K562 (cell line): ENCODE data around the gene DDR2. TPM values are rescaled to one million over a fixed set of nuclear protein-coding genes. Genes with fewer than 3 reads are reported as not detected.

Experiments used
- ARID4B ChIP-seq: sonication (generic); formaldehyde crosslinking; IDR thresholded peaks from 2 replicates; pipeline ENCODE4 v1.8.0; 2022; ENCODE audit warnings: mild to moderate bottlenecking, missing genetic modification reagents
- ATF7 ChIP-seq: fragments of 450-650 bp; IDR thresholded peaks from 2 replicates; pipeline ENCODE4 v1.7.1; 2014; ENCODE audit warnings: mild to moderate bottlenecking, moderate library complexity
- BCL6 ChIP-seq: fragments of 250-450 bp; sonication (Bioruptor Pico); IDR thresholded peaks from 2 replicates; pipeline ENCODE4 v1.4.0; 2020
- CEBPB ChIP-seq: fragments of 450-650 bp; IDR thresholded peaks from 2 replicates; pipeline ENCODE4 v1.6.1; 2016; ENCODE audit warnings: missing genetic modification characterization, missing compliant biosample characterization
- CEBPG ChIP-seq, 3 experiments: fragments of 200-800 bp in 1 of 3; sonication (Bioruptor generic) in 1 of 3; sonication (generic) in 1 of 3; formaldehyde crosslinking in 1 of 3; IDR thresholded peaks in 2 of 3; conservative IDR thresholded peaks in 1 of 3; 2 replicates each; pipeline versions ENCODE4 v1.6.1 to v1.8.0; 2016 to 2022; ENCODE audit warnings: missing compliant biosample characterization in 2 of 3, missing genetic modification characterization in 2 of 3, mild to moderate bottlenecking in 1 of 3, missing genetic modification reagents in 1 of 3
- CHD4 ChIP-seq: fragments of 200-600 bp; sonication (generic); IDR thresholded peaks from 3 replicates; pipeline ENCODE4 v1.6.1; 2012; ENCODE audit warnings: low read depth, mild to moderate bottlenecking, mixed read lengths, low read length, inconsistent platforms; ENCODE audit not compliant: insufficient read depth, insufficient replicate concordance, poor library complexity, severe bottlenecking
- EZH2 ChIP-seq: IDR thresholded peaks from 2 replicates; pipeline ENCODE4 v1.6.1; 2012; ENCODE audit warnings: low read depth, mild to moderate bottlenecking, inconsistent platforms, low read length, borderline replicate concordance
- HDAC1 ChIP-seq, 2 experiments: fragments of 450-650 bp; IDR thresholded peaks; 2 replicates each; pipeline ENCODE4 v1.6.1; 2016 to 2017; ENCODE audit warnings: inconsistent platforms in 1 of 2, mild to moderate bottlenecking in 1 of 2, moderate library complexity in 1 of 2
- HMGN3 ChIP-seq: IDR thresholded peaks from 2 replicates; pipeline ENCODE4 v1.6.1; 2011; ENCODE audit warnings: borderline replicate concordance, low read depth, mild to moderate bottlenecking, mixed read lengths, low read length; ENCODE audit not compliant: insufficient read length; ENCODE audit errors: extremely low read depth
- RFX1 ChIP-seq: fragments of 450-650 bp; IDR thresholded peaks from 2 replicates; pipeline ENCODE4 v1.6.1; 2016; ENCODE audit warnings: mild to moderate bottlenecking, moderate library complexity
- SUPT5H ChIP-seq: fragments of 450-650 bp; IDR thresholded peaks from 2 replicates; pipeline ENCODE4 v1.6.1; 2016
- ZBED1 ChIP-seq: IDR thresholded peaks from 2 replicates; pipeline ENCODE4 v1.6.1; 2014
- polyA plus RNA-seq, 8 experiments: library from polyadenylated mRNA; depleted of rRNA in 4 of 8; stranded (reverse) in 5 of 8; unstranded in 3 of 8; fragments of >200 nt; fragmentation: Nextera tagmentation in 2 of 8; fragmentation: Illumina TruSeq in 1 of 8; extraction: Ambion mirVana in 2 of 8; extraction: Trizol in 1 of 8; gene quantifications; 2 replicates each; pipeline versions ENCODE4 v1.2.1 to v1.2.3, GENCODE V29; 2011 to 2014; ENCODE audit warnings: inconsistent platforms in 1 of 8, missing spikeins in 1 of 8
- total RNA-seq, 7 experiments: library from RNA; depleted of rRNA in 6 of 7; stranded (reverse); fragments of >200 nt in 6 of 7; fragmentation: Illumina TruSeq in 2 of 7; extraction: Trizol in 2 of 7; gene quantifications; 2 replicates each; pipeline versions ENCODE4 v1.2.1 to v1.2.3, GENCODE V29; 2011 to 2021; ENCODE audit warnings: low replicate concordance in 1 of 7
- TF ChIP-seq, protein P1 (sequence below), 2 experiments: IDR thresholded peaks; 2 replicates each; pipeline ENCODE4 v1.6.1; 2011; ENCODE audit warnings: borderline replicate concordance in 1 of 2, control low read depth in 1 of 2, low read depth in 1 of 2, low read length in 1 of 2, mild to moderate bottlenecking in 1 of 2, mixed read lengths in 1 of 2, moderate library complexity in 1 of 2; ENCODE audit not compliant: insufficient read depth in 1 of 2, insufficient read length in 1 of 2, poor library complexity in 1 of 2, severe bottlenecking in 1 of 2; ENCODE audit errors: extremely low read depth in 1 of 2
- TF ChIP-seq, protein P2 (sequence below), 2 experiments: fragments of 450-650 bp; IDR thresholded peaks; 2 replicates each; pipeline ENCODE4 v1.6.1; 2018; ENCODE audit warnings: mild to moderate bottlenecking in 2 of 2, low read depth in 1 of 2; ENCODE audit not compliant: partially characterized antibody in 2 of 2

DDR2 gene
- total and polyA plus RNA-seq, 9 of the 15 experiments (the other 6 are each of a cell fraction or from before 2014, with no cell fraction given), result 0.36 to 2.0 (median 1.1) TPM

DNA sequence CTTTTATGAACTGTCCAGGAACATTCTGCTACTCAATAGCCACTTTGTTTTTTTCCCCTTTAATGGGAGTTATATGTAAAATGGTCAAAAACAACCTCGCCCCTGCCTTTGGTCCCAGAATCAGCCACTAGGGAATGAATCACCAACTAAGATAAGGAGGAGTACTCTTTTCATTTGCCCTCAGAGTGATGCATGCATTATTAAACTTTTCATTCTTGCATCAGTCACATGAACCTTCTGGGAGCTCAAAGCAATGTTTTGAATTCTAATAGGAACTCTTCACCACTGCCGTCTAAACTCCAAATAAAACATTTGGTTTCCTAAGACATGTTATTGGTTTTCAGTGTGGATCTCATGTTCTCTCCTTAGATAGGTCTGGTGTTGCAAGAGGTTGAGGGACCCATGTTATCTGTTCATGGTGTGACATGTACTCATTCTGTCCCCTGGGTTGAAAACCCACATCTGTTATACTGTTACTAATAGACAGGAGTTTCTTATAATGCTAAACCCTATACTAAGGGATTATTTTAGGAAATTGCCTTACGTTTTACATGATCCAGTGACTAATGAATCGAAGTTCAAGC is 140.4 kb downstream of the DDR2 start (continued):
- TF ChIP-seq ARID4B (CRISPR knock-in tag) (no peak), CEBPG (CRISPR knock-in tag; IDR thresholded peaks at IDR 0.05) (no peak), CEBPG (tag; conservative IDR thresholded peaks at IDR 0.05 in 1 of 2, IDR thresholded peaks at IDR 0.05 in 1 of 2) (0 out of 4 replicates have a peak, but pooled peaks of 1 of the 2 experiments have one; percentile 31), ATF7 (no peak), SUPT5H (no peak), ZBED1 (no peak), CHD4 (no peak), HDAC1 (IDR thresholded peaks at IDR 0.05) (no peak), RFX1 (no peak), BCL6 (CRISPR knock-in tag) (no peak), CEBPB (tag) (peak; percentile 16; the same call in 1 of the 2 replicates), EZH2 (no peak), HMGN3 (no peak)
- TF ChIP-seq, protein P1, sequence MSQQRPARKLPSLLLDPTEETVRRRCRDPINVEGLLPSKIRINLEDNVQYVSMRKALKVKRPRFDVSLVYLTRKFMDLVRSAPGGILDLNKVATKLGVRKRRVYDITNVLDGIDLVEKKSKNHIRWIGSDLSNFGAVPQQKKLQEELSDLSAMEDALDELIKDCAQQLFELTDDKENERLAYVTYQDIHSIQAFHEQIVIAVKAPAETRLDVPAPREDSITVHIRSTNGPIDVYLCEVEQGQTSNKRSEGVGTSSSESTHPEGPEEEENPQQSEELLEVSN (IDR thresholded peaks at IDR 0.05; ENCODE audit: borderline replicate concordance in 1 of 2, extremely low read depth in 1 of 2, insufficient read depth in 1 of 2, insufficient read length in 1 of 2, low read depth in 1 of 2, low read length in 1 of 2, poor library complexity in 1 of 2, severe bottlenecking in 1 of 2), result no peak
- TF ChIP-seq, protein P2, sequence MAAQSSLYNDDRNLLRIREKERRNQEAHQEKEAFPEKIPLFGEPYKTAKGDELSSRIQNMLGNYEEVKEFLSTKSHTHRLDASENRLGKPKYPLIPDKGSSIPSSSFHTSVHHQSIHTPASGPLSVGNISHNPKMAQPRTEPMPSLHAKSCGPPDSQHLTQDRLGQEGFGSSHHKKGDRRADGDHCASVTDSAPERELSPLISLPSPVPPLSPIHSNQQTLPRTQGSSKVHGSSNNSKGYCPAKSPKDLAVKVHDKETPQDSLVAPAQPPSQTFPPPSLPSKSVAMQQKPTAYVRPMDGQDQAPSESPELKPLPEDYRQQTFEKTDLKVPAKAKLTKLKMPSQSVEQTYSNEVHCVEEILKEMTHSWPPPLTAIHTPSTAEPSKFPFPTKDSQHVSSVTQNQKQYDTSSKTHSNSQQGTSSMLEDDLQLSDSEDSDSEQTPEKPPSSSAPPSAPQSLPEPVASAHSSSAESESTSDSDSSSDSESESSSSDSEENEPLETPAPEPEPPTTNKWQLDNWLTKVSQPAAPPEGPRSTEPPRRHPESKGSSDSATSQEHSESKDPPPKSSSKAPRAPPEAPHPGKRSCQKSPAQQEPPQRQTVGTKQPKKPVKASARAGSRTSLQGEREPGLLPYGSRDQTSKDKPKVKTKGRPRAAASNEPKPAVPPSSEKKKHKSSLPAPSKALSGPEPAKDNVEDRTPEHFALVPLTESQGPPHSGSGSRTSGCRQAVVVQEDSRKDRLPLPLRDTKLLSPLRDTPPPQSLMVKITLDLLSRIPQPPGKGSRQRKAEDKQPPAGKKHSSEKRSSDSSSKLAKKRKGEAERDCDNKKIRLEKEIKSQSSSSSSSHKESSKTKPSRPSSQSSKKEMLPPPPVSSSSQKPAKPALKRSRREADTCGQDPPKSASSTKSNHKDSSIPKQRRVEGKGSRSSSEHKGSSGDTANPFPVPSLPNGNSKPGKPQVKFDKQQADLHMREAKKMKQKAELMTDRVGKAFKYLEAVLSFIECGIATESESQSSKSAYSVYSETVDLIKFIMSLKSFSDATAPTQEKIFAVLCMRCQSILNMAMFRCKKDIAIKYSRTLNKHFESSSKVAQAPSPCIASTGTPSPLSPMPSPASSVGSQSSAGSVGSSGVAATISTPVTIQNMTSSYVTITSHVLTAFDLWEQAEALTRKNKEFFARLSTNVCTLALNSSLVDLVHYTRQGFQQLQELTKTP (IDR thresholded peaks at IDR 0.05; ENCODE audit: low read depth in 1 of 2, partially characterized antibody in 2 of 2), result no peak
